ENCODE results near the gene SLC17A7. TPM values are rescaled to one million over a fixed set of nuclear protein-coding genes. Genes with fewer than 3 reads are reported as not detected.

SLC17A7 gene
- total and polyA plus RNA-seq, 2 of the 13 experiments (the other 11 are each of a cell fraction or from before 2014, with no cell fraction given): 0.32 TPM; not detected in 1

- in situ Hi-C loops (cut with HindIII; ENCODE audit: extremely low pct_ligation_motif_present, low pct_unique_long_range_greater_than_20kb) (no loop called here), intact Hi-C loops (cut with micrococcal nuclease; ENCODE audit: unreplicated experiment) (no loop called here)
- H3K36me3 ChIP-seq (replicated peaks in 1 of 2; ENCODE audit: control insufficient read depth in 1 of 2, insufficient read depth in 2 of 2, low read length in 2 of 2): no peaks in the 10 kb centered on the region
- no peak overlapping the region for H3K9ac ChIP-seq (ENCODE audit: insufficient read depth, low read depth, low read length)
- H3K79me2 ChIP-seq (ENCODE audit: insufficient read depth, low read length): no peaks in the 10 kb centered on the region
- TF ChIP-seq FIP1L1 (IDR thresholded peaks at IDR 0.05; ENCODE audit: borderline replicate concordance, insufficient read depth, low read depth, low read length) (no peak), ARNT (IDR thresholded peaks at IDR 0.05) (no peak), ZFP36 (IDR thresholded peaks at IDR 0.05; ENCODE audit: borderline replicate concordance, low read depth, low read length, partially characterized antibody) (no peak), ELF1 (CRISPR knock-in tag; IDR thresholded peaks at IDR 0.05) (no peak), TEF (CRISPR knock-in tag; IDR thresholded peaks at IDR 0.05) (no peak), POLR2A (IDR thresholded peaks at IDR 0.05; ENCODE audit: insufficient read depth in 1 of 2, low read depth in 2 of 2, low read length in 2 of 2) (no peak), ZNF883 (CRISPR knock-in tag; IDR thresholded peaks at IDR 0.05; ENCODE audit: not compliant biosample characterization) (no peak), HNRNPL (IDR thresholded peaks at IDR 0.05; ENCODE audit: low read depth, low read length) (no peak), SP2 (CRISPR knock-in tag; IDR thresholded peaks at IDR 0.05) (no peak), MXD3 (CRISPR knock-in tag; IDR thresholded peaks at IDR 0.05) (no peak)
- H3K4me2 ChIP-seq (ENCODE audit: low read depth, low read length): no peak overlapping the region
- no TSS peak for BruUV-seq (replicated peaks)
- DNase-seq (ENCODE audit: low spot score): no peak
- H2AFZ ChIP-seq (ENCODE audit: low read length): no peak overlapping the region
- ATAC-seq: no peak
- no peaks in the 10 kb centered on the region for H3K4me1 ChIP-seq (ENCODE audit: insufficient read depth, low read length)
- no peak overlapping the region for H3K4me3 ChIP-seq (replicated peaks in 1 of 3; ENCODE audit: insufficient read depth in 1 of 3, low read depth in 2 of 3, low read length in 3 of 3)
- ChIA-PET POLR2A (no interaction called here), CTCF (ENCODE audit: low intra/inter-chr PET ratio, low total read pairs) (no interaction called here)
- no peak overlapping the region for H3K27ac ChIP-seq (ENCODE audit: extremely low read length, insufficient read depth, low read length)
- H3K9me3 ChIP-seq (ENCODE audit: low read length): no peaks in the 10 kb centered on the region
- FAIRE-seq: no peak
- H3K27me3 ChIP-seq (ENCODE audit: control insufficient read depth in 1 of 2, insufficient read depth in 2 of 2, low read length in 2 of 2): peaks cover 13 to 76% of the 10 kb centered on the region in 2 experiments; a peak in 4 of 5 replicates
- H4K20me1 ChIP-seq (ENCODE audit: insufficient read depth, low read length): no peaks in the 10 kb centered on the region
- WGBS (ENCODE audit: low lambda C conversion rate): 15% methylated on average over 3 of the region's 3 CpGs
These were observed 27.1 kb downstream of the SLC17A7 start for GRCh38 chr19:49414256-49414655.
